ENCODE results near the gene PRAMEF6. TPM values are rescaled to one million over a fixed set of nuclear protein-coding genes. Genes with fewer than 3 reads are reported as not detected.

The PRAMEF6 gene
- total RNA-seq, result not detected in 2 replicates

GRCh38 chr1:12947480-12947879 lies at the start of gene PRAMEF6:
Gene PRAMEF6, minus strand, starts transcription at chr1:12947580. Its CDS starts 5,062 bp downstream, at chr1:12942518.

GRCh38 chr1:12916310-12916709 lies 31.1 kb downstream of the PRAMEF6 start, which contains the start of gene PRAMEF7:
Gene PRAMEF7, plus strand, starts transcription at chr1:12916610. Its CDS starts 1,083 bp downstream, at chr1:12917693.

GRCh38 chr1:12898170-12898569 lies 49.2 kb downstream of the PRAMEF6 start, which contains the start of gene PRAMEF10:
Gene PRAMEF10, minus strand, starts transcription at chr1:12898270. Its CDS starts 2,423 bp downstream, at chr1:12895847.

Small RNA genes lying within 50 kb of the gene (small RNA-seq; reads per million reads assigned to genes)
- not detected for gene RNU6-1072P

Other genes starting within 250 kb of the PRAMEF6 start
- gene AADACL3, start 231.5 kb downstream of the PRAMEF6 start, total RNA-seq, result not detected in 2 replicates
- not detected in 2 replicates for gene CFAP107, start 201.4 kb downstream of the PRAMEF6 start, total RNA-seq
- not detected in 2 replicates for gene PRAMEF12, start 173.8 kb downstream of the PRAMEF6 start, total RNA-seq
- gene PRAMEF1, start 156.2 kb downstream of the PRAMEF6 start, total RNA-seq, result not detected in 2 replicates
- not detected in 2 replicates for gene PRAMEF11, start 116.2 kb downstream of the PRAMEF6 start, total RNA-seq
- gene HNRNPCL1, start 98.9 kb downstream of the PRAMEF6 start, total RNA-seq, result not detected in 2 replicates
- not detected in 2 replicates for gene PRAMEF2, start 90.5 kb downstream of the PRAMEF6 start, total RNA-seq
- gene PRAMEF4, start 61.4 kb downstream of the PRAMEF6 start, total RNA-seq, result not detected in 2 replicates
- gene PRAMEF10, start 49.3 kb downstream of the PRAMEF6 start, total RNA-seq, result not detected in 2 replicates
- gene PRAMEF7, start 31.0 kb downstream of the PRAMEF6 start, total RNA-seq, result not detected in 2 replicates
- gene PRAMEF27, start 109.0 kb upstream of the PRAMEF6 start, total RNA-seq, result not detected in 2 replicates
- gene HNRNPCL3, start 113.2 kb upstream of the PRAMEF6 start, total RNA-seq, result not detected in 2 replicates
- gene PRAMEF25, start 123.2 kb upstream of the PRAMEF6 start, total RNA-seq, result not detected in 2 replicates
- gene HNRNPCL2, start 169.3 kb upstream of the PRAMEF6 start, total RNA-seq, result not detected in 2 replicates
- gene PRAMEF26, start 208.4 kb upstream of the PRAMEF6 start, total RNA-seq, result not detected in 2 replicates
- gene HNRNPCL4, start 218.1 kb upstream of the PRAMEF6 start, total RNA-seq, result not detected in 2 replicates
- gene PRAMEF9, start 224.3 kb upstream of the PRAMEF6 start, total RNA-seq, result not detected in 2 replicates